CD4-positive, alpha-beta T cell treated with Interleukin-6 at 100 ng/mL for 8 hours (primary cell): Measurements from ENCODE around the gene CASP12.

Experiments used
- DNase-seq: peaks from one replicate; pipeline ENCODE4 v3.0.0-alpha.2; 2020; ENCODE audit warnings: mixed read lengths, low spot score

Gene CASP12

DNA sequence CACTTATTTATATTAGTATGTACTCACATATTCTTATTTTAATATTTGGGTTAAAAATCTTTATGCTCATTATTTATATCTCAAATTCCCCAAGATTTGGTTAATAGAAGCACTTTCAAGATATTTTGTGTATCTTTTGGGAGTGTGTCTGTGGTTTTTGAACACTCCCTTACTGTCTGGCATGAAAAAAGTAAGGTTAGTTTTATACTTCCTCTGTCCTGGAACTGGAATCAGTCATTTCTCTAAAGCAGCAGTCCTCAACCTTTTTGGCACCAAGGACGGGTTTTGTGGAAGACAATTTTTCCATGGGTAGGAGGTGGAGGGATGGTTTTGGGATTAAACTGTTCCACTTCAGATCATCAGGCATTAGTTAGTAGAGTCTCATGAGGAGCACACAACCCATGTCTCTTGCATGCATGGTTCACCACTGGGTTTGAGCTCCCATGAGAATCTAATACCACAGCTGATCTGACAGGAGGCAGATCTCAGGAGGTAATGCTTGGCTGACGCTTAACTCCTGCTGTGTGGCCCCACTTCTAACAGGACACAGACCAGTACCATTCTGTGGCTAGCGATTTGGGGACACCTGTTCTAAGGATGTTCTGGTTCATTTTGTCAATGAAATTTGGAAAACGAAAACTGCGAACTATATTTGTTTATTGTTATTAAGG, 60.2 kb downstream of the CASP12 start:
- DNase-seq, result no peak

DNA sequence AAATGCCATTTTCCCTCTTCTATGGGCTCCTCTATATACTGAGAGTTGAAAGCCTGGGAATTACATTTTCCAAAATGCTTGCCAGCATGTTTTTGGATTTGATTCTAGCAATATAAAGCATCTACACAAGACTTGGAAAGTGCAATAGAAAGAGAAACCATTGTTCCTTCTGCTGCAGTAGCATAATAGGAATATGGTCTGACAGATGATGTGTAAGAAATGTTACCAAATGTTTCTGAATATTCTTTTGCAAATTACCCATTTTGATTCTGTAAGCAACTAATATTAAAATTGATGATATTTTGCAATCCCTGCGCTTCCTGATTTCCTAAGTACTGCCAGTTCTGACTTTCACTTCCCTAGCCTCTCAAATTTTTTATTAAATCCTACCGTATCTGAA, 61.6 kb downstream of the CASP12 start:
- DNase-seq, result no peak
